MM.1S (cell line): Measurements from ENCODE around the gene TIMP1.

ENCODE experiments used
- DNase-seq: peaks from one replicate; pipeline ENCODE4 v3.0.0-alpha.2; 2015
- H2AFZ ChIP-seq: fragments of 300-600 bp; sonication (generic); 2 replicates; pipeline ENCODE4 v1.6.0; 2016; ENCODE audit warnings: antibody characterized with exemption, low read length
- H3F3A ChIP-seq: fragments of 300-600 bp; sonication (generic); 2 replicates; pipeline ENCODE4 v1.6.1; 2016; ENCODE audit warnings: mild to moderate bottlenecking, antibody characterized with exemption, low read length, moderate library complexity, mixed read lengths; ENCODE audit not compliant: insufficient read depth
- H3K27ac ChIP-seq: fragments of 300-600 bp; sonication (generic); 2 replicates; pipeline ENCODE4 v1.5.1; 2016; ENCODE audit warnings: mild to moderate bottlenecking, low read length
- H3K27me3 ChIP-seq: fragments of 300-600 bp; sonication (generic); replicated peaks from 2 replicates; pipeline ENCODE4 v1.6.0; 2016; ENCODE audit warnings: low read length; ENCODE audit not compliant: insufficient read depth
- H3K36me3 ChIP-seq: fragments of 300-600 bp; sonication (generic); replicated peaks from 2 replicates; pipeline ENCODE4 v1.6.1; 2016; ENCODE audit warnings: mild to moderate bottlenecking, low read length, mixed read lengths; ENCODE audit not compliant: insufficient read depth
- H3K4me1 ChIP-seq: fragments of 300-600 bp; sonication (generic); 2 replicates; pipeline ENCODE4 v1.6.1; 2016; ENCODE audit warnings: low read length, mixed read lengths
- H3K4me2 ChIP-seq: fragments of 300-600 bp; sonication (generic); 2 replicates; pipeline ENCODE4 v1.6.0; 2016; ENCODE audit warnings: low read depth, low read length
- H3K4me3 ChIP-seq: fragments of 300-600 bp; sonication (generic); 2 replicates; pipeline ENCODE4 v1.5.1; 2016; ENCODE audit warnings: low read length, mixed read lengths
- H3K79me2 ChIP-seq: fragments of 300-600 bp; sonication (generic); 2 replicates; pipeline ENCODE4 v1.6.1; 2016; ENCODE audit warnings: mixed run types, low read length, mixed read lengths
- H3K9ac ChIP-seq: fragments of 300-600 bp; sonication (generic); 2 replicates; pipeline ENCODE4 v1.6.1; 2016; ENCODE audit warnings: low read length, mixed read lengths
- H3K9me2 ChIP-seq: fragments of 300-600 bp; sonication (generic); replicated peaks from 2 replicates; pipeline ENCODE4 v1.6.1; 2016; ENCODE audit warnings: mild to moderate bottlenecking, low read length, mixed read lengths; ENCODE audit not compliant: insufficient read depth
- H3K9me3 ChIP-seq: fragments of 300-600 bp; sonication (generic); replicated peaks from 2 replicates; pipeline ENCODE4 v1.6.1; 2016; ENCODE audit warnings: mild to moderate bottlenecking, low read length, mixed read lengths; ENCODE audit not compliant: insufficient read depth
- H4K20me1 ChIP-seq: fragments of 300-600 bp; sonication (generic); 2 replicates; pipeline ENCODE4 v1.6.1; 2016; ENCODE audit warnings: mild to moderate bottlenecking, low read length, moderate library complexity, mixed read lengths; ENCODE audit not compliant: insufficient read depth
- CTCF ChIP-seq: fragments of 300-600 bp; sonication (generic); IDR thresholded peaks from 2 replicates; pipeline ENCODE4 v1.5.1; 2016; ENCODE audit warnings: antibody characterized with exemption, low read length, mixed read lengths
- EZH2 ChIP-seq: fragments of 300-600 bp; sonication (generic); optimal IDR thresholded peaks from 2 replicates; pipeline ENCODE3; 2017; ENCODE audit warnings: low read depth, mild to moderate bottlenecking, antibody characterized with exemption, low read length, mixed read lengths
- EZH2phosphoT487 ChIP-seq: fragments of 300-600 bp; sonication (generic); IDR thresholded peaks from 2 replicates; pipeline ENCODE4 v1.6.1; 2018; ENCODE audit warnings: antibody characterized with exemption, low read length

The TIMP1 gene

GRCh38 chrX:47631676-47632075 is 49.4 kb downstream of the TIMP1 start:
- Histone ChIP-seq H3K9me2 (no peaks in the 10 kb centered on the region), H3K4me3 (no peak overlapping the region), H3K27me3 (no peaks in the 10 kb centered on the region), H3K27ac (no peak overlapping the region), H3F3A (no peaks in the 10 kb centered on the region), H3K4me2 (no peak overlapping the region), H2AFZ (no peak overlapping the region), H3K4me1 (peaks cover 6% of the 10 kb centered on the region; the same call in 1 of the 2 replicates), H3K79me2 (no peaks in the 10 kb centered on the region), H3K36me3 (no peaks in the 10 kb centered on the region), H3K9me3 (no peaks in the 10 kb centered on the region), H3K9ac (no peak overlapping the region), H4K20me1 (no peaks in the 10 kb centered on the region)
- no peak for DNase-seq
- no peak for TF ChIP-seq EZH2phosphoT487
- TF ChIP-seq CTCF, result no peak
- TF ChIP-seq EZH2, result no peak

DNA sequence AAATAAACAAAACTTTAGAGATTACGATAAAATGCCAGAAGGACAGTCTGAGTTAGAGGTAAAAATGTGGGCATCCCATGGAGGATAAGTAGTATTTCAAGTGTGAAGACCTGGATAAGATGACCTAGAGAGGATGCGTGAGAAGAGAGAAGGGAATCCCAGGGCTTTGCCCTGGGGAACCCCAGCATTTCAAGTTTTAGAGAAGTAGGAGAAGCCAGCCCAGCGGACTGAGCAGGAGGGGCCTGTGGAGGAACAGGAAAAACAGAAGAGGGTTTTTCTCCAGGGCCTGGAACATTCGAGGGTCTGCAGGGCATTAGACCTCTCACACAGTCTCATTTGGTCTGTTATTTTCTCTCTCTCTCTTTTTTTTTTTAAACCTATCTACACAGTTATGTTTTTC is 50.4 kb downstream of the TIMP1 start:
- H3K27me3 ChIP-seq, result no peaks in the 10 kb centered on the region
- H2AFZ ChIP-seq, result no peak overlapping the region
- no peaks in the 10 kb centered on the region for H3K9me2 ChIP-seq
- no peaks in the 10 kb centered on the region for H3K79me2 ChIP-seq
- no peak for DNase-seq
- no peak overlapping the region for H3K4me2 ChIP-seq
- H3F3A ChIP-seq, result no peaks in the 10 kb centered on the region
- H3K36me3 ChIP-seq, result no peaks in the 10 kb centered on the region
- no peak overlapping the region for H3K4me3 ChIP-seq
- no peak overlapping the region for H3K9ac ChIP-seq
- no peaks in the 10 kb centered on the region for H4K20me1 ChIP-seq
- no peak overlapping the region for H3K27ac ChIP-seq
- TF ChIP-seq EZH2 (no peak), EZH2phosphoT487 (no peak), CTCF (no peak)
- peaks cover 6% of the 10 kb centered on the region; the same call in 1 of the 2 replicates for H3K4me1 ChIP-seq
- no peaks in the 10 kb centered on the region for H3K9me3 ChIP-seq

GRCh38 chrX:47633689-47634590 is 51.7 kb downstream of the TIMP1 start:
- Histone ChIP-seq H3K27ac (no peak overlapping the region), H3K79me2 (no peaks in the 10 kb centered on the region), H3K9me2 (no peaks in the 10 kb centered on the region), H3K36me3 (no peaks in the 10 kb centered on the region), H3K9ac (no peak overlapping the region), H3K9me3 (no peaks in the 10 kb centered on the region), H3K4me1 (peaks cover 6% of the 10 kb centered on the region; the same call in 1 of the 2 replicates), H3F3A (no peaks in the 10 kb centered on the region), H3K4me3 (no peak overlapping the region), H4K20me1 (no peaks in the 10 kb centered on the region), H3K4me2 (no peak overlapping the region), H2AFZ (no peak overlapping the region), H3K27me3 (no peaks in the 10 kb centered on the region)
- no peak for TF ChIP-seq EZH2phosphoT487
- TF ChIP-seq EZH2, result no peak
- TF ChIP-seq CTCF, result no peak
- DNase-seq, result no peak
